ENCODE results near the gene OGT.
"Not testable (repeated sequence)": the region's sequence is repeated elsewhere in the genome, so short reads cannot be mapped to it uniquely, and the experiment has no call there.

OGT gene

DNA sequence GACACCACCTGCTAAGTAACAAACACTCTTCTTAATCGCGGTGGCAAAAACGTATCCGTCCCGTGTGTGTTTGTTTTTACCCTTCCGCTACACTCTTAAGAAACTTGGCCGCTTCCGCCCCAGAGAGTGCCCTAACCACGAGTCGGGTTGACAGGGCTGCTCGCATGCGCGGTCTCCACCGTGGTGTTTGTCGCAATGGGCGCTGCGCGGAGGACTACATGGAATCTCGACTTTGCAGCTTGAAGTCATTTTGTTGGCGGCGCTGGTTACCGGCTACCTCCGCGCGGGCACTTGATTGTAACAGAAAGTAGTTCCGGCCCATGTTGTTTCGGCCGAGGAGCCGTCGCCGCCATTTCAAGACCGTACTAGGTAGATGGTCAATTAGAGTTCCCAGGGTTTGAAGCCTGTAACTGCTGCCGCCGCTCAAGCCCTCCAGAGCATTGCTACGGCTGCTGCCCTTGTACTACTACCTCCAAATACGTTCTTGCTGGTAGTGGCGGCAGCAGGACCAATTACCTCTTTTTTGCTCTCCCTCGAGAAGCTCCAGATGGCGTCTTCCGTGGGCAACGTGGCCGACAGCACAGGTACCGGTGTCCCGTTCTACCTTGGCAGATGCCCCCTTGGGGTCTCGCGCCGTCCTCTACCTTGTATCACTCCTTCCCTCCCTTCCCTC lies at the start of gene OGT:
OGT (plus strand) TSS at position 352 of the 673 bp plus-strand sequence; CDS start at position 548, 196 bp downstream.
- peak; percentile 96 for DNase-seq (ENCODE audit: low spot score)

DNA sequence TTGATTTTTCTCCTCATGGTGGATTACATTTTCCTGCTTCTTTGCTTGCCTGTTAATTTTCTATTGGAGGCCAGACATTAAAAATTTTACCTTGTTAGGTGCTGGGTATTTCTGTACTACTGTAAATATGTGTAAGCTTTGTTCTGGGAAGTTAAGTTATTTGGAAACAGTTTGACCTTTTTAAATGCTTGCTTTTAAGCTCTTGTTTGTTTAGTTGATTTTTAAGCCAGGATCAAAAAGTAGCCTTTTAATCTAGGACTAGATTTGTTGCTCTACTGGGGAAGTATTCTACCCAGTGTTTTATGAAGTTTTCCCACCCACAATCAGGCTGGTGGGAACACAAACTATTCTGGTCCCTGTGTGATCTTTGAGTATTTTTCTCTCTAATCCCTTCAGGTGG lies 45.1 kb upstream of the OGT start:
- DNase-seq (ENCODE audit: low spot score), result no peak

DNA sequence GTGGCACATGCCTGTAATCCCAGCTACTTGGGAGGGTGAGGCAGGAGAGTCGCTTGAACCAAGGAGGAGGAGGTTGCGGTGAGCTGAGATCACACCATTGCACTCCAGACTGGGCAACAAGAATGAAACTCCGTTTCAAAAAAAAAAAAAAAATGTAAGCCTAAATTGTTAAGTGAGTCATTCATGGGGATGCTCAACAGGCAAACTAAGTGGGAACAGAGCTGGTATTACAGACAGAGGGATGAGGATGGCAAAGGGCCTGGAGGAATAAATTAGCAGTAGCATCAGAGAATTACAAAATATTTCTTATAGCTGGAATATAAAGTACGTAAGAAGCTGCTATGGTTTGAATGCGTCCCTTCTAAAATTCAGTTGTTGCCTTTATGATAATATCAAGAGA lies 43.4 kb upstream of the OGT start:
- no peak for DNase-seq (ENCODE audit: low spot score)

DNA sequence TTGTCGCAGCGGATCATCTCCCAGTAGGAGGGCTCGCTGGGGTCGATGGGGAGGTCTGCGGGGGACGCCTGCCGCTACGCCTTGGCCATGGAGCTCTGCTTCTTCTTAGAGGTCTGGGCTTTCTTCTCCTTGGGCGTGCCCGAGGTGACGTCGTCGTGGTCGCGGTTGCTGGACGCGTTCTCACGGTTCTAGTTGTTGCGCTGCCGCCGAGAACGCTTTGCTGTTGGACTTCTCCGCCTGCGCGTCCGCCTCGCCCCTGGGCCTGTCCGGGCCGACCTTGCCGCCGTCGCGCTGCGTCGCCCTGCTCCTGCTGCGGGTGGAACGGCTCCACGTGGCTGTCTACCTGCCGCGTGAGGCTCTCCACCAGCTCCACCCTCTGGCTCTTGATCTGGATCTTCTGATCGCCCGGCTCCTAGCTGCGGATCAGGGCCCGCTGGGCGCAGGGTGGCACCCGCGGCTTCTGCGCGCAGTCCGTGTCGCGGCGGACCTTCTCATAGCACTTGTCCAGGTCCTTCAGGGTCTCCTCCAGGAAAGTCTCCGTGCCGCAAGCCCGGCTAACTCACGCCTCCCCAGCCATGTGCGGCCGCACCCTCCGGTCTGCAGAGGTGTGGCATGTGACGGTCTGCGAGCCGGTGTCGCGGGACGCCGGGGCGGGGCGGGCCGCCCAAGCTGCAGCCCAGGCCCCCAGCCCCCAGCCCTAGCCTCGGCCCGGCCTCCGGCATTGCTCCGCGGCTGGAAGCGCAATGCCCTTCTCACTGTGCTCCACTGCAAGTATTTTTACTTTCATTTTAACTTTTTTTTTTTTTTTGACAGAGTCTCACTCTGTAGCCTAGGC lies 40.5 kb upstream of the OGT start:
- DNase-seq (ENCODE audit: low spot score), result no peak

DNA sequence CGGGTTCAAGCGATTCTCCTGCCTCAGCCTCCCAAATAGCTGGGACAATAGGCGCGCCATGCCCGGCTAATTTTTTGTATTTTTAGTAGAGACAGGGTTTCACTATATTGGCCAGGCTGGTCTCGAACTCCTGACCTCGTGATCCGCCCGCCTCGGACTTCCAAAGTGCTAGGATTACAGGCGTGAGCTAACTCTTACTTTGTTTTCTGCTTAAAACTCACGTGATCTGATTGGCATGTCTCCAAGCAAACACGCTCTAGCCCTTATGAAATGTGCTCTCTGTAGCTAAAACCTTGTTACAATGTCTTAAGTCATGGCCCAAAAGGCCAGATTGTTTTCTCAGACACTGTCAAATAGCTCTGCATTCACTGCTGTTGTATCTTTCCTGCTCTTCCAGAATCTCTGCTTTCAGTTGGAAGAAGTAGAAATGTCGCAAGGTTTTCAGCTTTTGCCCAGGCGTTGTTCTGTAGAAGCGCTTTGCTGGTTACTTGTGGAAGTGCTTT lies 39.7 kb upstream of the OGT start:
- DNase-seq (ENCODE audit: low spot score), result no peak

DNA sequence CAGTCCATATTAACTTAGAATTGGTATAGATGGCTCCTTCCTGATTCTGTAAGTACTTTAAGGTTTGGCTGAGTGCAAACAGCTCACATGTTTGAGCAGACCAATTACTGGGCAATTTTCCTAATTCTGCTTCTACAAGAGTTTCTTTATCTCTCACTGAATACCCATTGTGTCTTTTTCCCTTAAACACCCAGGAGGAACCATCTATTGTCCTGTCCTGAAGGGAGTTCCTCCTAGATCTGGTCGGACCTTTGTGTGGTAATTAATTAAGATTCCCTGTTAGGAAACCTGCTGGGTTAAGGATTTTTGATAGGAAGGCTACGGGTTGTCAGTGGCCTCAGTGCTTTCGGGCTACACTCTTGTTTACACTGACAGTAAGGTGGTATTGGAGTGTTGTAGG lies 36.9 kb upstream of the OGT start:
- DNase-seq (ENCODE audit: low spot score), result not testable (repeated sequence)

DNA sequence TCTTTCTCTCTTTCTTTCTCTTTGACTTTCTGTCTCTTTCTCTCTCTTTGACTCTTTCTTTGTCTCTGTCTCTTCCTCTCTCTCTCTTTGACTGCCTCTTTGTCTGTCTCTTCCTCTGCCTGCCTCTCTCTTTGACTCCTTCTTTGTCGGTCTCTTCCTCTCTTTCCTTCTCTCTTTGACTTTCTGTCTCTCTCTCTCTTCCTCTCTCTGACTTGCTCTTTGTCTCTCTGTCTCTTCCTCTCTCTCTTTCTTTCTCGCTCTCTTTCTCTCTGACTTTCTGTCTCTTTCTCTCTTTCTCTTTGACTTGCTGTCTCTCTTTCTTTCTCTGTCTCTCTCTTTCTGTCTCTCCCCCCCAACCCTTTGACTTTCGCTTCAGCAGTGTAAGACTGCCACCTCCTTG lies 36.4 kb upstream of the OGT start:
- DNase-seq (ENCODE audit: low spot score), result no peak

DNA sequence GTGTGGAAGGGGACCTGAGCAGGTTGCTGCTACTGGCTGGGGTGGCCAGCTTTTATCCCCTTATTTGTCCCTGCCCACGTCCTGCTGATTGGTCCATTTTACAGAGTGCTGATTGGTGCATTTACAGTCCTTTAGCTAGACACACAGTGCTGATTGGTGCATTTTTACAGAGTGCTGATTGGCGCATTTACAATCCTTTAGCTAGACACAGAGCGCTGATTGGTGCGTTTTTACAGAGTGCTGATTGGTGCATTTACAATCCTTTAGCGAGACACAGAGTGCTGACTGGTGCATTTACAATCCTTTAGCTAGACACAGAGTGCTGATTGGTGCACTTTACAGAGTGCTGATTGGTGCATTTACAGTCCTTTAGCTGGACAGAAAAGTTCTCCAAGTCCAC lies 30.8 kb upstream of the OGT start:
- not testable (repeated sequence) for DNase-seq (ENCODE audit: low spot score)

DNA sequence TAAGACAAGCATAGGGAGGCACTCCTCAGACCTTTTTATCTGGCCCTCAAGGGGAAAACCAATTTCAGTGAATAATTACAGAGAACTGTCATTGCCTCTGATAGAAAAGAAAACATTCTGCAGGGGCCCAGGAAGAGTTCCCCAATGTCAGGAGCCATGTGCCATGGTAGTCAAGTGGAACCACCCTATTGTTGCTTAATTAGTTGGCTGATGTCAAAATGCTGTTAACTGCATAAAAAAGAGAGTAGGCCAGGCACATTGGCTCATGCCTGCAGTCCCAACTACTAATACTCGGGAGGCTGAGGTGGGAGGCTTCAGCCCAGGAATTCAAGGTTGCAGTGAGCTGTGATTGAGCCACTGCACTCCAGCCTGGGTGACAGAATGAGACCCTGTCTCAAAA lies 28.6 kb upstream of the OGT start:
- no peak for DNase-seq (ENCODE audit: low spot score)

DNA sequence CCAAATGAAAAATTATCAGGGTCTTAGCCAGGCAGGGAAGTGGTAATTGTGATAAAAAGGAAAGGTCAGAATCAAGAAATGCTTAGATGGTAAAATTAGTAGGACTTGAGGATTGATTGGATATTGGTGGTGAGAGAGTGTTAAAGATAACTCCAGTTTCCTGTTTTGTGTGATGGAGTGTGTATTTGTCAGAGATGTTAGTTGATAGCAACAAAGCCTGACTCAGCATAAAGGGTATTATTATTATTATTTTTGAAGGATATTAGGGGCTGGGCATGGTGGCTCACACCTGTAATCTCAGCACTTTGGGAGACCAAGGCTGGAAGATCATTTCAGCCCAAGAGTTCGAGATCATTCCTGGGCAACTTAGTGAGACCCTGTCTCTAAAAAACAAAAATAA lies 23.6 kb upstream of the OGT start:
- no peak for DNase-seq (ENCODE audit: low spot score)

DNA sequence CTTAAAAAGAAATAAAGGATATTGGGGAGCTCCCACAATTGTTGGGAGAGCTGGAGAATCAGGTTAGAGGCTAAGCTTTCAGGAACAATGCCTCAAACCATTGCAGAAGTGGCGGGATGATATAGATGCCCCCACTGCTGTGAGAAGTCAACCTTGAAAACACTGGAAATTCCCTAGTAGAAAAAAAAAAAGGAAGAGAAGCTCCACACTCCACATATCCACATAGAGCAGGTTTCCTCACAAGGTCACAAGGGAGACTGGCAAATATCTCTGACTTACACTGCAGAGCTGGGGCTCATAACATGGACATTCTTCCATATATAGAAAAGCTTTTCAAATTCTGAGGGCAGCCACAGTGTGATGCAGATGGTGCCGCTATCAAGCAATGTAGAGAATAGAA lies 22.7 kb upstream of the OGT start:
- no peak for DNase-seq (ENCODE audit: low spot score)

DNA sequence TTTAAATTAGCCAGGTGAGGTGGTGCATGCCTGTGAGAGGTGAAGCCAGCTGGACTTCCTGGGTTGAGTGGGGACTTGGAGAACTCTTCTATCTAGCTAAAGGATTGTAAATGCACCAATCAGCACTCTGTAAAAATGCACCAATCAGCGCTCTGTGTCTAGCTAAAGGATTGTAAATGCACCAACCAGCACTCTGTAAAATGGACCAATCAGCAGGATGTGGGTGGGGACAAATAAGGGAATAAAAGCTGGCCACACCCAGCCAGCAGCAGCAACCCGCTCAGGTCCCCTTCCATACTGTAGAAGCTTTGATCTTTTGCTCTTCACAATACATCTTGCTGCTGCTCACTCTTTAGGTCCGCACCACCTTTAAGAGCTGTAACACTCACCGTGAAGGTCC lies 19.2 kb upstream of the OGT start:
- not testable (repeated sequence) for DNase-seq (ENCODE audit: low spot score)

DNA sequence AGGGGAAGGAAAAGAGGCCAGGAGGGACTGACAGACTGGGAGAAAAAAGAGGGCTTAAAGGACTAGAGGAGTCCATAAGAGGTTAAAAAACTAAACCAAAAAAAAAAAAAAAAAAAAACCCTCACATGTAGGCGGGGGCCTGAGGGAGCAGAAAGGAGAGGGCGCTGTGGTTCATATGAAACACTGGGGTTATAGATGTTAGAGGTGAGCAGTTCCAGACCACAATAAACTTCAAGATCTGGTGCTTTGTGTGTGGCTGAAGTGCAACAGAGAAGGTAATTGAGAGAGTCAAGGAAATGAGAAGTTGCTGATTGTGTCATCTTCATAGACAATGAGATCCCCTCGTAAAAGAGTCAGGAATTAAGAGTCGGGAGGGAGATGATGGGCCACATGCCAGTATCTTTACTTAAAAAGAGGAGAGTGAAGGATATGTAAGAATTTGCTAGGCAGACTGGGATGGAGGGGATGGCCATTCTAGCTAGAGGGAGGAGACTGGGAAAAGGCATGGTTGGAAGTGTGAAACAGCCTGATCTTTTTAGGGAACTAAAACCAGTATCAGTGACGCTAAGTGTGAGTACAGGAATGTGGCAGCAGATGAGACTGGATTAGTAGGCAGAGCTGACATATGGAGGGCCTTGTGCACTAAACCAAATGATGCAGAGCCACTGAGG lies 18.4 kb upstream of the OGT start:
- no peak for DNase-seq (ENCODE audit: low spot score)

DNA sequence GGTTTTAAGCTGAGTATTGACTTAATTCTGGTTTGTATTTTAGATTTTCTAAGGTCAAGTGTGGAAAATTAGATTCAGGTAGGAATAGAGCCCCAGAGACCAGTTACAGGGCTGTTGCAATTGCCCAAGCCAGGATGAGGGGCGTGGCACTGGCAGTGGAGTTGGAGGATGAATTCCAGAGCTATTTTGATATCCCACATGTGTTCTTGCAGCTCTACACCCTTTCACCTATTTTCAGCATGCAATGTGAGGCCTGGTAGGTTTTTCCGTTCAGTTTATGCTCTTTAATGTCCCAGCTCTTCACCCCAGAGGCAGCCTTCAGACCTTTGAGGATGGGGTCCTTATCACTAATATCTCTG lies 17.9 kb upstream of the OGT start:
- DNase-seq (ENCODE audit: low spot score), result no peak

DNA sequence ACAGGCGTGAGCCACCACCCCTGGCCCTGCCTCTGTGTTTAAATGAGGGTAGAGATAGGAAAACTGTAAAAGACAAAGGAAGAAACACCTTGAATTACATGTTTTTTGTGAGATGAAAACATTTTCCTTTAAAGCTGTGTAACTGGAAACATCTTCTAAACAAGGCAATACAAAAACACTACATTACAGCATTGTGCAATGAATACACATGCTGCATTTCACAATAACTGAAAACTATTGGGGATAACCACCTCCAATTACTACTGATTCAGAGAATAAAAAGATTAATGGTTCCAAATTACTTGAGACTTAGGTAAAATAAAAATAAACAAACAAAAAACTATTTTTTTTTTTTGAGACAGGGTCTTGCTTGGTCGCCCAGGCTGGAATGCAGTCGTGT lies 7.6 kb upstream of the OGT start:
- DNase-seq (ENCODE audit: low spot score), result no peak

DNA sequence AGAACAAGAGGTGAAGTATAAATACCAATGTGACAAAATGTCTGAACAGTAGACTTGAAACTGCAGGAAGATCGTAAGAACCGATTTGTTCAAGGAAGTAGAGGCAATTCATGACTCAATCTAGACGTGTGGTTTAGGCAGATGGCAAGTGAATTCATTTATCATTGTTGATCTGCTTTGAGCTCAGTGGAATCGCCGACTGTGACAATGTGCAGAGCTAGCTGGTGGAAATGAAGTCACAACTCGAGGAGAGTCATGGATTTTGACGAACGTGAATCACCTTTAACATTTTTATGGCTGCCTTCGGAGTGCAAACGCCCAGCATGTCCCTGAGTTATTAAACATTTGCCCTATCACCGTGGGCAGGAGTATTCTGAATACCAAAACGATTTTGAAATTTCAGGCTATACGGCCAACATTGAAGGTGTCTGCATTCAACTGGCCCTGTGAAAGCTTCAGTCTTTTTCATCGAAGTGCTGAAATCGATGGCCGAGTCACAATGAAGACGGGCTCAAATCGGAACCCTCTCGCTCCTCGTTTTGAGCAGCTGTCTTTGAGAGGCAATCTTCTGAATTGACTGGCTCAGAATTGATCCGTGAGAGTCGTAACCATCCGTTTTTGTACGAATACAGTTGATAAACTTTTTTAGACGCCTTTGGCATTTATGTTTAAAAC lies 689 bp upstream of the OGT start:
- DNase-seq (ENCODE audit: low spot score), result peak; percentile 70

DNA sequence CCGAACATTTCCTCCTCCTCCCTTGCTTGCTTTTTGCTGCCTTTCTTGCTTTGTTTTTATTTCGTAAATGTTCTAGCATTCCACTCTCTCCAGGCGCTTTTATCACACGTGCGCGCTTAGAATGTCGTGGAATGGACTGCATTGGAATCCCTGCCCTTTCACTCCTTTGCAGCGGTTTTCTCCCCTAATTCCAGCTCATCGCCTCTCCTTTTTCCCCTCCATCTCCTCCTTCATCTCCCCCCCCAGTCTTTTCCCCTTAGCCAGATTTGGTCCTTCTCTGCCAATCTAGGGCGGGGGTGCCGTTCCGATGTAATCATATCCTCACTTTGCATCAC lies 579 bp downstream of the OGT start:
- DNase-seq (ENCODE audit: low spot score), result no peak

DNA sequence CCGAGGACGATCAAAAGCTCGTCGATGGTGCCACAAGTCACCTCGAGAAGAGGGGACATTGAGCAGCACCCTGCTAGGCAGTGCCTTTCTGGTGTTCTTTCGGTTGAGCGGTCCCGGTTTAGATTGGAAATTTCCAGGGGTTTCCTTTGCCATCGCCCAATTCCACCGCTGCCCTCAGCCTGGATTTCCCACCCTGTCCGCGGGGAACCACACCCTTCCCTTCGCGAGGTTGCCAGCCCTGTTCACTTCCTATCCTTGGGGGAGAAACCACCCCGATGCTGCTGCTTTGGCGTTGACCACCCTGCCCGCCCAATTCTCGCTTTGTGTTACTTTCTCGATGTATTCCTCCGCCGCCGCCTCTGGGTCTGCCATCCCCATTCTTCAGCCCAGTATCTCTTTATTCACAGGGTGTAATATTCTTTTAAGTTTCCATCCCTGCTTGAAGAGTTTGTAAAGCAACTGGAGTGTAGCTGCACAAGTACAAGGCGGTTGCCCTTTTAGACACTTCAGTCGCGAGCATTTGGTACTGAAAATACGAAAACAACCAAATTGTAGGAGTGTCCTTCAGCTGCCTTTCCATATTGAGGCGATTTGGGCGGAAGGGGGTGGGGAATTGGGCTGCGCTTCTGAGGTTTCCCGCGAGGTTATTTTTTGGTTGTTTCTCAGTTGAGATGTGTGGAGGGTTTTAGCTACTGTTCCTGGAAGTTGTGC lies 1.1 kb downstream of the OGT start:
- DNase-seq (ENCODE audit: low spot score), result peak; percentile 55

DNA sequence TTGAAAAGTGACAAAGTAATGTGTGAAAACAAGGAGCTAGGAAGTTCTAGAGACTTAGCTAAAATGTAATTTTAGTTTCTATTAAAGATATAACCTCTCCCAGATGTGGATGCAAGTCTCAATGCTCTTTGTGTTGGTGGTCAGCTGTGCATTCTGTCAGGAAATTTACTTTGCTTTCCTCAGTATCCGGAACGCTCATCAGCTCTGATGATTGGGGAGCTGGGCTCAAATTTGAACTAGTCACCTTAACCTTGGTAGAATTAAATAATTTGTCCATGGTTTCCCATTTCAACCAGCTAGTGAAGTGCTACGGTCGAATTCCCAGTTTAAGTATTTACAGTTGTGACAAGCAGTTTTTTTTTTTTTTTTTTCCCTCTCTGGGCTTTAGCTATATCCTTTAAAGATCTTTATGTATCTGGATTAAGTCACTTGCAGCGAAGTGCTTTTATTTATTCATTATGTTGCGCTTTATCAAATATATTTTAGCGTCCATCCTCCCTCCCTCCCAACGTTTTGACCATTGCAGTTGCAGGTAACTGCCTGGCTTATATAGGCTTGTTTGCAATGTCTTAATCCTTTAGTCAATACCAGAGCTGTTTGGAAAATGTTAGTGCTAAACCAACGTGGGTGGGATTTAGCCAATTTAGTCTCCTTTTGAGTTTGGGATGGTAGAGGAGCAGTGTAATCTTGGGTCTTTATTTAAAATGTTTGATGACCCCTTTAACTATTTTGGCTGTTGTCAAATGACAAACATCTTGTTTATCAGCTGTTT lies 2.1 kb downstream of the OGT start:
- DNase-seq (ENCODE audit: low spot score), result no peak

DNA sequence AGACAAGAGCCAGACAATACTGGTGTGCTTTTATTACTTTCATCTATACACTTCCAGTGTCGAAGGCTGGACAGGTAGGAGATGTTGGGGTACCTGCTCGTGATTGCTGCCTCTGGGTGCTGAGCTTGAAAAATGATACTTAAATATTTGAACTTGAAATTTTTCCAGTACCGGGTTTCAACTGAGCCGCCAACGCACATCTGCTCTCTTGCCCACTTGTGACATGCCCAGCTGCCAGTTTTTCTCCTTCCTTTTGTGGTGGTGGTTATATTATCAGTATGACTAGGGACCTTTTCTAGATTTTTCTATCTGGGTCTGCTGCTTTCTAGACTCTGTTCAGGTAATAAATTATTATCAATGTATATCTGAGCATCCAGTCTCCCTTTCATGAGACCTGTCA lies 3.4 kb downstream of the OGT start:
- DNase-seq (ENCODE audit: low spot score), result no peak

DNA sequence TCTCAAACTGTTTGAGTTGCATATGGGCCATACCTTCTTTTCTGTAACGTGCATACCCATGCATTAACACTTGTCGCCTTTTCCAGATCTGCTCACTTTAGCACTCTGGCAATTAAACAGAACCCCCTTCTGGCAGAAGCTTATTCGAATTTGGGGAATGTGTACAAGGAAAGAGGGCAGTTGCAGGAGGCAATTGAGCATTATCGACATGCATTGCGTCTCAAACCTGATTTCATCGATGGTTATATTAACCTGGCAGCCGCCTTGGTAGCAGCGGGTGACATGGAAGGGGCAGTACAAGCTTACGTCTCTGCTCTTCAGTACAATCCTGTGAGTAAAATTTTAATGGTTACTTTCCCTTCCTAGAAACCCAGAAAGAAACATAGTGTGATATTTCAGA lies 4.8 kb downstream of the OGT start:
- no peak for DNase-seq (ENCODE audit: low spot score)

Data from NAMALWA (cell line).